ENCODE results near the gene CERKL. TPM values are rescaled to one million over a fixed set of nuclear protein-coding genes. Genes with fewer than 3 reads are reported as not detected.
A peak's percentile ranks its signal among the peaks of the same experiment; 100 is the strongest.

Gene CERKL
- total and polyA plus RNA-seq, 2 of the 13 experiments (the other 11 are each of a cell fraction or from before 2014, with no cell fraction given), result not detected

GRCh38 chr2:181677912-181678586 is 21.1 kb upstream of the CERKL start (continued):
- TF ChIP-seq ZNF33B (CRISPR knock-in tag; IDR thresholded peaks at IDR 0.05) (0 out of 2 replicates have a peak, but pooled peaks have one; percentile 75), ZBTB39 (CRISPR knock-in tag; IDR thresholded peaks at IDR 0.05) (no peak), ZNF367 (CRISPR knock-in tag; IDR thresholded peaks at IDR 0.05; ENCODE audit: borderline replicate concordance) (peak; percentile 84; the same call in 1 of the 2 replicates), ETS1 (CRISPR knock-in tag; IDR thresholded peaks at IDR 0.05) (peak; percentile 88; the same call in 1 of the 2 replicates), ZNF431 (CRISPR knock-in tag; IDR thresholded peaks at IDR 0.05; ENCODE audit: borderline replicate concordance, low read depth) (peak; percentile 73; the same call in 1 of the 2 replicates), ZNF3 (CRISPR knock-in tag; IDR thresholded peaks at IDR 0.05) (no peak), FLYWCH1 (CRISPR knock-in tag; IDR thresholded peaks at IDR 0.05) (0 out of 2 replicates have a peak, but pooled peaks have one; percentile 36), ARNTL (CRISPR knock-in tag; IDR thresholded peaks at IDR 0.05) (peak; percentile 72; the same call in 1 of the 2 replicates), RCOR2 (CRISPR knock-in tag; IDR thresholded peaks at IDR 0.05) (no peak), NR2F2 (IDR thresholded peaks at IDR 0.05; ENCODE audit: borderline replicate concordance, low read depth) (no peak), AFF4 (CRISPR knock-in tag; IDR thresholded peaks at IDR 0.05) (no peak), ZNF547 (CRISPR knock-in tag; IDR thresholded peaks at IDR 0.05) (0 out of 2 replicates have a peak, but pooled peaks have one; percentile 30), USF2 (IDR thresholded peaks at IDR 0.05; ENCODE audit: low read depth, low read length) (no peak), USF2 (CRISPR knock-in tag; IDR thresholded peaks at IDR 0.05; ENCODE audit: borderline replicate concordance) (no peak), ZBTB8A (CRISPR knock-in tag; IDR thresholded peaks at IDR 0.05; ENCODE audit: borderline replicate concordance, low read depth) (no peak), ZNF605 (CRISPR knock-in tag; IDR thresholded peaks at IDR 0.05) (peak; percentile 83; the same call in 1 of the 2 replicates), DRAP1 (CRISPR knock-in tag; IDR thresholded peaks at IDR 0.05) (no peak), ZSCAN20 (CRISPR knock-in tag; IDR thresholded peaks at IDR 0.05; ENCODE audit: borderline replicate concordance) (0 out of 2 replicates have a peak, but pooled peaks have one; percentile 84), NR2F1 (CRISPR knock-in tag; IDR thresholded peaks at IDR 0.05) (peak in 1 of 2 experiments; percentile 31; a peak in 1 of 4 replicates)
